HUES6 (cell line): ENCODE results near the gene HNRNPU.

Experiments used
- H3K27ac ChIP-seq: 2 replicates; pipeline ENCODE4 v1.7.0; 2013; ENCODE audit warnings: low read depth, mild to moderate bottlenecking, low read length, inconsistent platforms
- H3K27me3 ChIP-seq: 2 replicates; pipeline ENCODE4 v1.6.1; 2013; ENCODE audit warnings: low read length; ENCODE audit not compliant: control insufficient read depth, insufficient read depth
- H3K36me3 ChIP-seq: 2 replicates; pipeline ENCODE4 v1.6.1; 2013; ENCODE audit warnings: low read length; ENCODE audit not compliant: control insufficient read depth, insufficient read depth
- H3K4me1 ChIP-seq: 2 replicates; pipeline ENCODE4 v1.6.1; 2013; ENCODE audit warnings: low read length; ENCODE audit not compliant: control insufficient read depth, insufficient read depth
- H3K4me3 ChIP-seq: 2 replicates; pipeline ENCODE4 v1.5.1; 2013; ENCODE audit warnings: low read depth, low read length
- H3K9ac ChIP-seq: one replicate; pipeline ENCODE4 v1.6.1; 2013; ENCODE audit warnings: mild to moderate bottlenecking, low read length
- H3K9me3 ChIP-seq: 2 replicates; pipeline ENCODE4 v1.6.1; 2013; ENCODE audit warnings: low read depth, low read length; ENCODE audit not compliant: control insufficient read depth, insufficient read depth

HNRNPU gene

GRCh38 chr1:244864253-244865027 is at the start of gene HNRNPU:
HNRNPU (minus strand) TSS chr1:244864543; CDS start chr1:244864307, 236 bp downstream.
- no peaks in the 10 kb centered on the region for H3K27me3 ChIP-seq
- peak within 1 kb of the TSS; percentile 98 for H3K4me3 ChIP-seq
- no peaks in the 10 kb centered on the region for H3K9me3 ChIP-seq
- peak within 1 kb of the TSS; percentile 99 for H3K27ac ChIP-seq
- H3K4me1 ChIP-seq, result peaks cover 20% of the 10 kb centered on the region
- H3K36me3 ChIP-seq, result peaks cover 41% of the 10 kb centered on the region
- H3K9ac ChIP-seq, result peak within 1 kb of the TSS; percentile 100

DNA sequence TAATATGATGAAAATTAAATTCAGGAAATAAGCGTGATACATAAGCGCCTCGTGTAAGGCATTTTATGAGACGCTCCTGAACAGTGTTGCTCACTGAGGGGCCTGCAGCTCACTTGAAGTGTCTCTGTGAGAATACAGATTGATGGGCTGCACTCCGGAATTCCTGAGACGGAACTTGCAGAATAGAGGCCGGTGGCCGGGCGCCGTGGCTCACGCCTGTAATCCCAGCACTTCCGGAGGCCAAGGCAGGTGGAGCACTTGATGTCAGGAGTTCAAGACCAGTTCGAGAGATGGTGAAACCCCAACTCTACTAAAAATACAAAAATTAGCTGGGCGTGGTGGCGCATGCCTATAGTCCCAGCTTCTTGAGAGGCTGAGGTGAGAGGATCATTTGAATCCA is 49.5 kb upstream of the HNRNPU start:
- Histone ChIP-seq H3K36me3 (no peaks in the 10 kb centered on the region), H3K27me3 (peaks cover 16% of the 10 kb centered on the region), H3K4me3 (no peak overlapping the region), H3K4me1 (no peaks in the 10 kb centered on the region), H3K9me3 (no peaks in the 10 kb centered on the region), H3K9ac (no peak overlapping the region), H3K27ac (no peak overlapping the region)

- no peak overlapping the region for H3K9ac ChIP-seq
- H3K27ac ChIP-seq, result no peak overlapping the region
- peaks cover 7% of the 10 kb centered on the region; the same call in 1 of the 2 replicates for H3K4me1 ChIP-seq
- no peaks in the 10 kb centered on the region for H3K36me3 ChIP-seq
- no peak overlapping the region for H3K4me3 ChIP-seq
- no peaks in the 10 kb centered on the region for H3K27me3 ChIP-seq
- no peaks in the 10 kb centered on the region for H3K9me3 ChIP-seq
These were observed 39.8 kb upstream of the HNRNPU start for GRCh38 chr1:244904119-244904518.

DNA sequence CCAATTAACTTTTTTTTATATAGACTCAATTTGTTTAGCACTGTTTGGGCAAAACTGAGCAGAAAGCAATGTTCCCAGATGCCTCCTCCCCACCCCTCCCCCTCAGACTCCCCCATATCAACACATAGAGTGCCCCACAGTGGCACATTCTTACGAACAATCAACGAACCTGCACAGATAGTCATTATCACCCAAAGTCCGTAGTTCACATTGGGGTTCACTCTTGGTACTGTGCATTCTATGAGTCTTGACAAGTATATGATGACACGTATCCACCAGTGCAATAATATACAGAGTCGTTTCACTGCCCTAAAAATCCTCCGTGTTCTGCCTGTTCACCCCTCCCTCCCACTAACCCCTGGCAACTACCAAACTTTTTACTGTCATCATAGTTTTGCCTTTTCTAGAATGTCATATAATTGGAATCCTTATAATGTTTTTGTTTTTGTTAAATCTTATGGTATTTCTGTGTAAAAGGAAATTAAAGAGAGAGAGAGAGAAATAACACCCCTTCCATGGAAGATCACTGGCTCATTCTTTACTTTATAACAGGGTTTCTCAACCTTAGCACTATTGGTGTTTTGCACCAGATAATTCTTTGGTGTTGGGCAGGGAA is 37.2 kb upstream of the HNRNPU start:
- H3K9me3 ChIP-seq, result no peaks in the 10 kb centered on the region
- no peaks in the 10 kb centered on the region for H3K27me3 ChIP-seq
- no peaks in the 10 kb centered on the region for H3K36me3 ChIP-seq
- H3K27ac ChIP-seq, result no peak overlapping the region
- peaks cover 7% of the 10 kb centered on the region; the same call in 1 of the 2 replicates for H3K4me1 ChIP-seq
- H3K9ac ChIP-seq, result no peak overlapping the region
- H3K4me3 ChIP-seq, result no peak overlapping the region

- Histone ChIP-seq H3K9ac (no peak overlapping the region), H3K36me3 (no peaks in the 10 kb centered on the region), H3K27ac (no peak overlapping the region), H3K4me3 (no peak overlapping the region), H3K27me3 (no peaks in the 10 kb centered on the region), H3K4me1 (peaks cover 7% of the 10 kb centered on the region; the same call in 1 of the 2 replicates), H3K9me3 (no peaks in the 10 kb centered on the region)
These were observed 33.3 kb upstream of the HNRNPU start for GRCh38 chr1:244897476-244898254.

DNA sequence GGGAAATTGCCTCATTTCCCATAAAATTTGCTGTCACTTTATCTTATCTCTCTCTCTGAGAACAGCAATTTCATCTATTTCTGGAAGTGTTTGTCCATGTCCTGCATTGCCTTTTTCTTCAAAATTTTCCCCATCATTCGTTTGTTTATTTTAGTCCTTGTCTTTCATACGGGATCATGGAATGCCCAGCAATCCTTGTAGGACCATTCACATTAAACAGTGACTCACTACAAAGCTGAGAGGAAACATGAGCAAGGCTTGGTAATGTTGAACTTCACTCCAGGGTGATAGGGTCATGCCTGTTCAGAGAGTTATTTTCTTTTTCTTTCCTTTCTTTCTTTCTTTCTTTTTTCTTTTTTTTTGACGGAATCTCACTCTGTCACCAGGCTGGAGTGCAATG is 32.2 kb upstream of the HNRNPU start:
- H3K4me1 ChIP-seq, result peaks cover 7% of the 10 kb centered on the region; the same call in 1 of the 2 replicates
- no peaks in the 10 kb centered on the region for H3K9me3 ChIP-seq
- no peak overlapping the region for H3K9ac ChIP-seq
- no peaks in the 10 kb centered on the region for H3K27me3 ChIP-seq
- no peak overlapping the region for H3K27ac ChIP-seq
- no peaks in the 10 kb centered on the region for H3K36me3 ChIP-seq
- no peak overlapping the region for H3K4me3 ChIP-seq

DNA sequence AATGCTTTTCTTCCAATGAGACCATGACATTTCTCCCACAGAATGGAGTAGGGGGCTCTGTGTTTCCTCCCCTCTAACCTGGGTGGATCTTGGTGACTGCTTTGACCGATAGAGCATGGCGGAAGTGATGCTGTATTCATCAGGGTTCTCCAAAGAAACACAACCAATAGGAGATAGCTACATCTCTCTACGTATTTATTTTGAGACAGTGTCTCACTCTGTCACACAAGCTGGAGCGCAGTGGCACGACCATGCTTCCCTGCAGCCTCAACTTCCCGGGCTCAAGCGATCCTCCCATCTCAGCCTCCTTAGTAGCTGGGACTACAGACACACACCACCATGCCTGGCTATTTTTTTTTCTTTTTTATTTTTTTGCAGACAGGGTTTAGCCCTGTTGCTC is 29.5 kb upstream of the HNRNPU start:
- H3K4me3 ChIP-seq, result no peak overlapping the region
- H3K4me1 ChIP-seq, result no peaks in the 10 kb centered on the region
- no peaks in the 10 kb centered on the region for H3K9me3 ChIP-seq
- no peak overlapping the region for H3K9ac ChIP-seq
- H3K36me3 ChIP-seq, result no peaks in the 10 kb centered on the region
- H3K27ac ChIP-seq, result no peak overlapping the region
- H3K27me3 ChIP-seq, result no peaks in the 10 kb centered on the region

GRCh38 chr1:244887281-244887680 is 22.9 kb upstream of the HNRNPU start:
- Histone ChIP-seq H3K27ac (no peak overlapping the region), H3K9ac (no peak overlapping the region), H3K4me3 (no peak overlapping the region), H3K9me3 (no peaks in the 10 kb centered on the region), H3K27me3 (no peaks in the 10 kb centered on the region), H3K4me1 (no peaks in the 10 kb centered on the region), H3K36me3 (no peaks in the 10 kb centered on the region)

DNA sequence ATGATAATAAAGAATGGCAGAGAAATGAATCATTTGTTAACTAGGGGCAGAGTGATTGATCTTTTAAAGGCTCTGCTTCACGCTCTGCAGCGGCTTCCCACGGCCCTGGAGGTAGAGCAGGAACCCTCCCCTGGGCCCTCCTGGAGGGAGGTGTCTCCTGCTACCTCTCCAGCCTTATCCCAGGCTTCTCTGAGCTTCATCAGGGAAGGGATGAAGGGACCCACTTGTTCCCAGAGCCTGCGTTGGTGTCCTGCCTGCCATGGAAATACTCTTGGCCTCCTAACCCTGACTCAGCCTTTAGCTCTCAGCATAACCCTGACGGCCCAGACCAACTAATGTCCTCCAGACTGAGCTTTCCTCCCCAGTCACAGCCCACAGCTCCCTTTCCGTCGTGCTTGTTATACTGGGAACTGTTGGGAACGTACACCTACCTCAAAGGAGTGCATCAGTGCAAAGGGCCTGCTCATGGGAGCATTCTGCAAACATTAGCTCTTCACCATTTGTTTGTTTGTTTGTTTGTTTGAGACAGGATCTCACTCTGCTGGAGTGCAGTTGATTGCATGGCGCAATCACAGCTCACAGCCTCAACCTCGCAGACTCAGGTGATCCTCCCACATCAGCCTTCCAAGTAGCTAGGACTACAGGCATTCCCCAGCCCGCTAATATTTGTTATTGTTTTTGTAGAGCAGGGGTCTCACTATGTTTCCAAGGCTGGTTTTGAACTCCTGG is 17.4 kb upstream of the HNRNPU start:
- Histone ChIP-seq H3K36me3 (no peaks in the 10 kb centered on the region), H3K27me3 (no peaks in the 10 kb centered on the region), H3K27ac (no peak overlapping the region), H3K4me3 (peak overlapping the region; percentile 8; the same call in 1 of the 2 replicates), H3K4me1 (peaks cover 14% of the 10 kb centered on the region), H3K9me3 (no peaks in the 10 kb centered on the region), H3K9ac (no peak overlapping the region)

DNA sequence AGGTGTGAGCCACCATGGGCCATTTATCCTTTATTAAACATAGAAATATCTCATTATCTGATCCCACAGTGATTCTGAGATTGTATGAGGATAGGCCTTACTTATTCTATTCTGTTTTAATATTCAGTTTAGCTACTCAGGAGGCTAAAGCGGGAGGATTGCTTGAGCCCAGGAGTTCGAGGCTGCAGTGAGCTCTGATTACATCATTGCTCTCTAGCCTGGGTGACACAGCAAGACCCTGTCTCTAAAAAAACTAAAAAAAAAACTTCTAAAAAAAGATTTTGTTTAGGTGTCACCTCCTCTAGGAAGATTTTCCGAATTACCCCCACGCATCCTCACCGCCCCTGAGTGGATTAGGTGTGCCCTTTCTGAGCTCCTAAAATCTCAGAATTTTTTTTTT is 14.3 kb upstream of the HNRNPU start:
- H3K27ac ChIP-seq, result no peak overlapping the region
- no peaks in the 10 kb centered on the region for H3K36me3 ChIP-seq
- no peak overlapping the region for H3K4me3 ChIP-seq
- H3K27me3 ChIP-seq, result no peaks in the 10 kb centered on the region
- H3K9ac ChIP-seq, result no peak overlapping the region
- H3K9me3 ChIP-seq, result no peaks in the 10 kb centered on the region
- peaks cover 20% of the 10 kb centered on the region for H3K4me1 ChIP-seq
